KMS-11 (cell line): Measurements from ENCODE around the gene OSBPL10.

ENCODE experiments used
- H2AFZ ChIP-seq: fragments of 200-600 bp; sonication (generic); 2 replicates; pipeline ENCODE4 v1.6.1; 2016; ENCODE audit warnings: antibody characterized with exemption, mixed run types, low read depth
- H3K27ac ChIP-seq: fragments of 200-600 bp; sonication (generic); 2 replicates; pipeline ENCODE4 v1.6.1; 2016; ENCODE audit warnings: mild to moderate bottlenecking, mixed run types
- H3K27me3 ChIP-seq: fragments of 200-600 bp; sonication (generic); 2 replicates; pipeline ENCODE4 v1.6.1; 2017; ENCODE audit warnings: mild to moderate bottlenecking, low read depth, mixed run types, moderate library complexity; ENCODE audit not compliant: insufficient read depth
- H3K36me3 ChIP-seq: fragments of 200-600 bp; sonication (generic); 2 replicates; pipeline ENCODE4 v1.6.1; 2017; ENCODE audit warnings: mild to moderate bottlenecking, mixed run types; ENCODE audit not compliant: insufficient read depth
- H3K4me1 ChIP-seq: fragments of 200-600 bp; sonication (generic); 2 replicates; pipeline ENCODE4 v1.6.1; 2016; ENCODE audit warnings: mild to moderate bottlenecking, low read depth, mixed run types; ENCODE audit not compliant: poor library complexity, severe bottlenecking
- H3K4me2 ChIP-seq: fragments of 200-600 bp; sonication (generic); 2 replicates; pipeline ENCODE4 v1.7.0; 2016; ENCODE audit warnings: mild to moderate bottlenecking, mixed run types
- H3K4me3 ChIP-seq: fragments of 200-600 bp; sonication (generic); IDR thresholded peaks from 2 replicates; pipeline ENCODE4 v1.6.1; 2017; ENCODE audit warnings: low read depth, low read length, mixed read lengths; ENCODE audit not compliant: insufficient read depth
- H3K79me2 ChIP-seq: fragments of 200-600 bp; sonication (generic); 2 replicates; pipeline ENCODE4 v1.6.1; 2016; ENCODE audit warnings: low read depth, mixed run types; ENCODE audit not compliant: insufficient read depth
- H3K9ac ChIP-seq: fragments of 200-600 bp; sonication (generic); 2 replicates; pipeline ENCODE4 v1.6.1; 2016; ENCODE audit warnings: mild to moderate bottlenecking, mixed run types
- H4K20me1 ChIP-seq: fragments of 200-600 bp; sonication (generic); 2 replicates; pipeline ENCODE4 v1.6.1; 2016; ENCODE audit warnings: mild to moderate bottlenecking, mixed run types; ENCODE audit not compliant: insufficient read depth
- CTCF ChIP-seq: fragments of 200-600 bp; sonication (generic); conservative IDR thresholded peaks from 2 replicates; pipeline ENCODE4 v1.6.1; 2017; ENCODE audit warnings: low read depth, mild to moderate bottlenecking, antibody characterized with exemption, low read length, moderate library complexity, mixed read lengths

Gene OSBPL10

GRCh38 chr3:31775383-31775782 is 205.7 kb downstream of the OSBPL10 start:
- TF ChIP-seq CTCF: no peak
- Histone ChIP-seq H2AFZ (no peak overlapping the region), H3K79me2 (no peaks in the 10 kb centered on the region)

GRCh38 chr3:31772758-31773473 is 208.1 kb downstream of the OSBPL10 start:
- Histone ChIP-seq H4K20me1 (no peaks in the 10 kb centered on the region), H2AFZ (no peak overlapping the region), H3K9ac (no peak overlapping the region), H3K79me2 (no peaks in the 10 kb centered on the region), H3K27me3 (no peaks in the 10 kb centered on the region), H3K27ac (no peak overlapping the region), H3K4me2 (no peak overlapping the region), H3K4me1 (no peaks in the 10 kb centered on the region), H3K36me3 (no peaks in the 10 kb centered on the region), H3K4me3 (no peak overlapping the region)
- TF ChIP-seq CTCF: no peak

More at GRCh38 chr3:31775383-31775782, 205.7 kb downstream of the OSBPL10 start:
- Histone ChIP-seq H4K20me1 (no peaks in the 10 kb centered on the region), H3K9ac (no peak overlapping the region), H3K4me1 (no peaks in the 10 kb centered on the region), H3K27ac (no peak overlapping the region), H3K4me3 (no peak overlapping the region), H3K27me3 (no peaks in the 10 kb centered on the region), H3K4me2 (no peak overlapping the region), H3K36me3 (no peaks in the 10 kb centered on the region)

- H3K79me2 ChIP-seq: no peaks in the 10 kb centered on the region
- no peak overlapping the region for H3K4me2 ChIP-seq
Observed at GRCh38 chr3:31772272-31772671, 208.8 kb downstream of the OSBPL10 start.

GRCh38 chr3:31770822-31771326 is 210.2 kb downstream of the OSBPL10 start:
- TF ChIP-seq CTCF: no peak
- no peak overlapping the region for H3K9ac ChIP-seq
- H3K4me1 ChIP-seq: no peaks in the 10 kb centered on the region
- no peak overlapping the region for H3K4me3 ChIP-seq
- H3K4me2 ChIP-seq: no peak overlapping the region
- H2AFZ ChIP-seq: no peak overlapping the region
- H3K27me3 ChIP-seq: no peaks in the 10 kb centered on the region
- no peaks in the 10 kb centered on the region for H3K79me2 ChIP-seq
- no peaks in the 10 kb centered on the region for H4K20me1 ChIP-seq
- H3K27ac ChIP-seq: no peak overlapping the region
- H3K36me3 ChIP-seq: no peaks in the 10 kb centered on the region

More at GRCh38 chr3:31772272-31772671, 208.8 kb downstream of the OSBPL10 start:
- Histone ChIP-seq H3K4me3 (no peak overlapping the region), H4K20me1 (no peaks in the 10 kb centered on the region), H2AFZ (no peak overlapping the region), H3K36me3 (no peaks in the 10 kb centered on the region), H3K9ac (no peak overlapping the region), H3K4me1 (no peaks in the 10 kb centered on the region), H3K27ac (no peak overlapping the region), H3K27me3 (no peaks in the 10 kb centered on the region)
- no peak for TF ChIP-seq CTCF
